Activated T-helper 17 cell treated with anti-CD3 and anti-CD28 coated beads, Interleukin-2, amount 50 U/mL, for 72 hours (primary cell): ENCODE results near the gene ABCD1. TPM values are rescaled to one million over a fixed set of nuclear protein-coding genes. Genes with fewer than 3 reads are reported as not detected.
"Not testable (repeated sequence)": the region's sequence is repeated elsewhere in the genome, so short reads cannot be mapped to it uniquely, and the experiment has no call there.

Source experiments
- ATAC-seq: fragments of 150-1000 bp; cut with Tn5 transposase; replicated peaks from 2 replicates; pipeline ENCODE4 v1.10.0; 2021; ENCODE audit warnings: mild to moderate bottlenecking, moderate library complexity
- H3K27ac Mint-ChIP-seq: one replicate; pipeline ENCODE4 v1.8.0; 2022; ENCODE audit warnings: mixed read lengths
- H3K27me3 Mint-ChIP-seq: one replicate; pipeline ENCODE4 v1.8.0; 2022; ENCODE audit warnings: mixed read lengths
- H3K36me3 Mint-ChIP-seq: one replicate; pipeline ENCODE4 v1.8.0; 2022; ENCODE audit warnings: low read depth, mild to moderate bottlenecking, mixed read lengths
- H3K4me1 Mint-ChIP-seq: one replicate; pipeline ENCODE4 v1.8.0; 2022; ENCODE audit warnings: mixed read lengths
- H3K4me3 Mint-ChIP-seq: one replicate; pipeline ENCODE4 v1.8.0; 2022; ENCODE audit warnings: mild to moderate bottlenecking, mixed read lengths
- H3K9me3 Mint-ChIP-seq: one replicate; pipeline ENCODE4 v1.8.0; 2022; ENCODE audit warnings: mixed read lengths
- total RNA-seq, 2 donors: library from RNA; stranded (reverse); gene quantifications; one replicate each; pipeline ENCODE4 v1.2.3, GENCODE V29; 2022

ABCD1 gene
- total RNA-seq, 2 donors from 2014 or later, result 6.7 to 9.4 TPM

- no peak for ATAC-seq
- H3K4me1 Mint-ChIP-seq, result no peaks in the 10 kb centered on the region
- no peaks in the 10 kb centered on the region for H3K27me3 Mint-ChIP-seq
- peaks cover 47% of the 10 kb centered on the region for H3K36me3 Mint-ChIP-seq
- H3K9me3 Mint-ChIP-seq, result no peaks in the 10 kb centered on the region
- H3K27ac Mint-ChIP-seq, result no peak overlapping the region
- H3K4me3 Mint-ChIP-seq, result no peak overlapping the region
Measured at GRCh38 chrX:153700376-153700945, 24.2 kb upstream of the ABCD1 start.

- Mint-ChIP-seq H3K9me3 (no peaks in the 10 kb centered on the region), H3K4me1 (no peaks in the 10 kb centered on the region), H3K27me3 (no peaks in the 10 kb centered on the region), H3K27ac (no peak overlapping the region), H3K4me3 (no peak overlapping the region), H3K36me3 (peaks cover 47% of the 10 kb centered on the region)
- no peak for ATAC-seq
Measured at GRCh38 chrX:153700967-153701366, 23.7 kb upstream of the ABCD1 start.

- no peak for ATAC-seq
- Mint-ChIP-seq H3K9me3 (no peaks in the 10 kb centered on the region), H3K27me3 (no peaks in the 10 kb centered on the region), H3K4me1 (no peaks in the 10 kb centered on the region), H3K36me3 (peaks cover 46% of the 10 kb centered on the region), H3K27ac (no peak overlapping the region), H3K4me3 (no peak overlapping the region)
Measured at GRCh38 chrX:153701706-153702105, 22.9 kb upstream of the ABCD1 start.

- Mint-ChIP-seq H3K27ac (no peak overlapping the region), H3K36me3 (peaks cover 38% of the 10 kb centered on the region), H3K4me1 (no peaks in the 10 kb centered on the region), H3K9me3 (no peaks in the 10 kb centered on the region), H3K27me3 (no peaks in the 10 kb centered on the region), H3K4me3 (no peak overlapping the region)
- ATAC-seq, result no peak
Measured at GRCh38 chrX:153702336-153703035, 22.2 kb upstream of the ABCD1 start.

GRCh38 chrX:153703036-153703370 lies 21.7 kb upstream of the ABCD1 start:
- no peaks in the 10 kb centered on the region for H3K27me3 Mint-ChIP-seq
- no peak for ATAC-seq
- H3K27ac Mint-ChIP-seq, result no peak overlapping the region
- H3K36me3 Mint-ChIP-seq, result peaks cover 38% of the 10 kb centered on the region
- no peaks in the 10 kb centered on the region for H3K4me1 Mint-ChIP-seq
- H3K9me3 Mint-ChIP-seq, result no peaks in the 10 kb centered on the region
- no peak overlapping the region for H3K4me3 Mint-ChIP-seq

- ATAC-seq, result no peak
- no peak overlapping the region for H3K27ac Mint-ChIP-seq
- H3K36me3 Mint-ChIP-seq, result peaks cover 33% of the 10 kb centered on the region
- no peaks in the 10 kb centered on the region for H3K4me1 Mint-ChIP-seq
- H3K27me3 Mint-ChIP-seq, result no peaks in the 10 kb centered on the region
- H3K9me3 Mint-ChIP-seq, result no peaks in the 10 kb centered on the region
- no peak overlapping the region for H3K4me3 Mint-ChIP-seq
Measured at GRCh38 chrX:153704021-153704526, 20.6 kb upstream of the ABCD1 start.

- H3K27ac Mint-ChIP-seq, H3K27me3 Mint-ChIP-seq, H3K9me3 Mint-ChIP-seq, H3K4me3 Mint-ChIP-seq, H3K4me1 Mint-ChIP-seq, ATAC-seq: not testable (repeated sequence)
- H3K36me3 Mint-ChIP-seq, result peaks cover 35% of the 10 kb centered on the region
Measured at GRCh38 chrX:153704631-153705402, 19.8 kb upstream of the ABCD1 start.

GRCh38 chrX:153705403-153706060 lies 19.1 kb upstream of the ABCD1 start:
- not testable (repeated sequence) for H3K4me1 Mint-ChIP-seq, H3K4me3 Mint-ChIP-seq, H3K27me3 Mint-ChIP-seq, ATAC-seq, H3K27ac Mint-ChIP-seq, H3K9me3 Mint-ChIP-seq
- H3K36me3 Mint-ChIP-seq, result peaks cover 42% of the 10 kb centered on the region

GRCh38 chrX:153706799-153707198 lies 17.9 kb upstream of the ABCD1 start:
- Mint-ChIP-seq H3K4me1 (no peaks in the 10 kb centered on the region), H3K27me3 (no peaks in the 10 kb centered on the region), H3K36me3 (peaks cover 54% of the 10 kb centered on the region), H3K27ac (peak overlapping the region; percentile 30), H3K4me3 (no peak overlapping the region), H3K9me3 (no peaks in the 10 kb centered on the region)
- ATAC-seq, result no peak

GRCh38 chrX:153707406-153707805 lies 17.2 kb upstream of the ABCD1 start:
- Mint-ChIP-seq H3K36me3 (peaks cover 52% of the 10 kb centered on the region), H3K27ac (no peak overlapping the region)

GRCh38 chrX:153708415-153708814 lies 16.2 kb upstream of the ABCD1 start:
- Mint-ChIP-seq H3K4me3 (no peak overlapping the region), H3K36me3 (peaks cover 50% of the 10 kb centered on the region), H3K27me3 (no peaks in the 10 kb centered on the region), H3K9me3 (no peaks in the 10 kb centered on the region), H3K27ac (no peak overlapping the region), H3K4me1 (no peaks in the 10 kb centered on the region)
- ATAC-seq, result peak; percentile 67

More at GRCh38 chrX:153707406-153707805, 17.2 kb upstream of the ABCD1 start:
- Mint-ChIP-seq H3K9me3 (no peaks in the 10 kb centered on the region), H3K27me3 (no peaks in the 10 kb centered on the region), H3K4me3 (no peak overlapping the region), H3K4me1 (no peaks in the 10 kb centered on the region)
- no peak for ATAC-seq

GRCh38 chrX:153709726-153710674 lies 14.7 kb upstream of the ABCD1 start:
- H3K4me3 Mint-ChIP-seq, result no peak overlapping the region
- no peaks in the 10 kb centered on the region for H3K27me3 Mint-ChIP-seq
- H3K9me3 Mint-ChIP-seq, result no peaks in the 10 kb centered on the region
- H3K4me1 Mint-ChIP-seq, result no peaks in the 10 kb centered on the region
- no peak overlapping the region for H3K27ac Mint-ChIP-seq
- no peak for ATAC-seq
- H3K36me3 Mint-ChIP-seq, result peaks cover 60% of the 10 kb centered on the region

GRCh38 chrX:153714256-153714655 lies 10.4 kb upstream of the ABCD1 start:
- no peaks in the 10 kb centered on the region for H3K9me3 Mint-ChIP-seq
- H3K27ac Mint-ChIP-seq, result no peak overlapping the region
- no peak for ATAC-seq
- no peaks in the 10 kb centered on the region for H3K27me3 Mint-ChIP-seq
- H3K4me3 Mint-ChIP-seq, result no peak overlapping the region
- peaks cover 83% of the 10 kb centered on the region for H3K36me3 Mint-ChIP-seq
- H3K4me1 Mint-ChIP-seq, result no peaks in the 10 kb centered on the region

- peaks cover 84% of the 10 kb centered on the region for H3K36me3 Mint-ChIP-seq
- ATAC-seq, result no peak
- H3K4me3 Mint-ChIP-seq, result no peak overlapping the region
- H3K4me1 Mint-ChIP-seq, result peaks cover 5% of the 10 kb centered on the region
- H3K9me3 Mint-ChIP-seq, result no peaks in the 10 kb centered on the region
- H3K27ac Mint-ChIP-seq, result no peak overlapping the region
- no peaks in the 10 kb centered on the region for H3K27me3 Mint-ChIP-seq
Measured at GRCh38 chrX:153717445-153717844, 7.2 kb upstream of the ABCD1 start.
